Lower leg skin (tissue), 4 donors: ENCODE measurements around the gene BBLN. TPM values are rescaled to one million over a fixed set of nuclear protein-coding genes. Genes with fewer than 3 reads are reported as not detected.

Experiments used
- DNase-seq, 2 donors: peaks; one replicate each; pipeline ENCODE4 v3.0.0-alpha.2; 2019; ENCODE audit warnings: low spot score in 2 of 2
- H3K4me3 ChIP-seq: fragments of 200-600 bp; sonication (generic); 2 replicates; pipeline ENCODE4 v1.5.1; 2017; ENCODE audit warnings: mild to moderate bottlenecking, low read depth; ENCODE audit not compliant: poor library complexity, severe bottlenecking
- POLR2A ChIP-seq, 2 donors: fragments of 450-650 bp; IDR thresholded peaks; one replicate each; pipeline ENCODE4 v1.6.1; 2016 to 2017; ENCODE audit warnings: antibody characterized with exemption in 2 of 2, mild to moderate bottlenecking in 1 of 2, moderate library complexity in 1 of 2
- WGBS, 2 donors: methylation state at CpG; one replicate each; pipeline ENCODE4 v1.1.5; 2018; 5-methylcytosine and 5-hydroxymethylcytosine counted together
- intact Hi-C: fragments of 100-400 bp; cut with DNase I; formaldehyde crosslinking; loops from one replicate; pipeline ENCODE4 v1.15.0; 2023; ENCODE audit warnings: low total_unique reads
- total RNA-seq, 4 donors: library from RNA; depleted of rRNA; stranded (reverse); fragments of >200 nt; gene quantifications; one replicate each; pipeline ENCODE4 v1.1.0, GENCODE V29; 2016
- TF ChIP-seq, protein P1 (sequence below), 3 donors: fragments of 450-650 bp; IDR thresholded peaks; one replicate each; pipeline ENCODE4 v1.5.1; 2016; ENCODE audit warnings: antibody characterized with exemption in 3 of 3, mild to moderate bottlenecking in 3 of 3, moderate library complexity in 2 of 3

Gene BBLN
- total RNA-seq, 4 donors from 2014 or later = 288 to 606 (median 392) TPM

DNA sequence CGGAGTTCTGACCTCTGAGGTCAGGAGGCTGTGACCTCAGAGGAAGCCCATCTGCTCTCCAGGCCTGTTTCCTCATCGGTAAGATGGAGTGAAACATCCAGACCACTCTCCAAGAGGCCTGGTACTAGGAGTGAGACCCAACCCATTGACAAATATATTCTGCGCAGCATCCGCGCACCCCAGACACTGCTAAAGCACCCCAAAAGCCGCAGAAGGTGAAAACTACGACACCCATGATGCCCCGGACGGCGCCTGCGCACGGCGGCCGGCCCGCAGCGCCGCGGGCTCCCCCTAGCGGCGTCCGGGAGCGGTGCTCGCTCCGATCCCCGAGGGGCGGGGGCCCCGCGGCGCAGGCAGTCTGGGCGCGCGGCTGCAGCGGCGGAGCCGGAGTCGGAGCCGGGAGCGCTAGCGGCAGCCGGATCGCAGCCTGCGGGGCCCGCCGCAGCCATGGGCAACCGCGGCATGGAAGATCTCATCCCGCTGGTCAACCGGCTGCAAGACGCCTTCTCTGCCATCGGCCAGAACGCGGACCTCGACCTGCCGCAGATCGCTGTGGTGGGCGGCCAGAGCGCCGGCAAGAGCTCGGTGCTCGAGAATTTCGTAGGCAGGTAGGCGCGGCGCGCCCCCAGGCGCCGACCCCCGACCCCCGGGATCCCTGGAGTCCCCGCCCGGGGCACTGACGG, 43.1 kb downstream of the BBLN start, which contains the start of gene DNM1:
TSS of gene DNM1 (plus strand) at position 356 of the 683 bp plus-strand sequence. CDS start at position 448, 92 bp downstream.
- TF ChIP-seq POLR2A (IDR thresholded peaks at IDR 0.05) = no peak
- TF ChIP-seq, protein P1, sequence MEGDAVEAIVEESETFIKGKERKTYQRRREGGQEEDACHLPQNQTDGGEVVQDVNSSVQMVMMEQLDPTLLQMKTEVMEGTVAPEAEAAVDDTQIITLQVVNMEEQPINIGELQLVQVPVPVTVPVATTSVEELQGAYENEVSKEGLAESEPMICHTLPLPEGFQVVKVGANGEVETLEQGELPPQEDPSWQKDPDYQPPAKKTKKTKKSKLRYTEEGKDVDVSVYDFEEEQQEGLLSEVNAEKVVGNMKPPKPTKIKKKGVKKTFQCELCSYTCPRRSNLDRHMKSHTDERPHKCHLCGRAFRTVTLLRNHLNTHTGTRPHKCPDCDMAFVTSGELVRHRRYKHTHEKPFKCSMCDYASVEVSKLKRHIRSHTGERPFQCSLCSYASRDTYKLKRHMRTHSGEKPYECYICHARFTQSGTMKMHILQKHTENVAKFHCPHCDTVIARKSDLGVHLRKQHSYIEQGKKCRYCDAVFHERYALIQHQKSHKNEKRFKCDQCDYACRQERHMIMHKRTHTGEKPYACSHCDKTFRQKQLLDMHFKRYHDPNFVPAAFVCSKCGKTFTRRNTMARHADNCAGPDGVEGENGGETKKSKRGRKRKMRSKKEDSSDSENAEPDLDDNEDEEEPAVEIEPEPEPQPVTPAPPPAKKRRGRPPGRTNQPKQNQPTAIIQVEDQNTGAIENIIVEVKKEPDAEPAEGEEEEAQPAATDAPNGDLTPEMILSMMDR (IDR thresholded peaks at IDR 0.05) = no peak
- peak within 1 kb of the TSS; percentile 60 for H3K4me3 ChIP-seq
- DNase-seq = no peak
- WGBS, 2 donors = 0 to 1% methylated on average over 17 to 50 of the region's 72 CpGs
- intact Hi-C loops = no loop called here

DNA sequence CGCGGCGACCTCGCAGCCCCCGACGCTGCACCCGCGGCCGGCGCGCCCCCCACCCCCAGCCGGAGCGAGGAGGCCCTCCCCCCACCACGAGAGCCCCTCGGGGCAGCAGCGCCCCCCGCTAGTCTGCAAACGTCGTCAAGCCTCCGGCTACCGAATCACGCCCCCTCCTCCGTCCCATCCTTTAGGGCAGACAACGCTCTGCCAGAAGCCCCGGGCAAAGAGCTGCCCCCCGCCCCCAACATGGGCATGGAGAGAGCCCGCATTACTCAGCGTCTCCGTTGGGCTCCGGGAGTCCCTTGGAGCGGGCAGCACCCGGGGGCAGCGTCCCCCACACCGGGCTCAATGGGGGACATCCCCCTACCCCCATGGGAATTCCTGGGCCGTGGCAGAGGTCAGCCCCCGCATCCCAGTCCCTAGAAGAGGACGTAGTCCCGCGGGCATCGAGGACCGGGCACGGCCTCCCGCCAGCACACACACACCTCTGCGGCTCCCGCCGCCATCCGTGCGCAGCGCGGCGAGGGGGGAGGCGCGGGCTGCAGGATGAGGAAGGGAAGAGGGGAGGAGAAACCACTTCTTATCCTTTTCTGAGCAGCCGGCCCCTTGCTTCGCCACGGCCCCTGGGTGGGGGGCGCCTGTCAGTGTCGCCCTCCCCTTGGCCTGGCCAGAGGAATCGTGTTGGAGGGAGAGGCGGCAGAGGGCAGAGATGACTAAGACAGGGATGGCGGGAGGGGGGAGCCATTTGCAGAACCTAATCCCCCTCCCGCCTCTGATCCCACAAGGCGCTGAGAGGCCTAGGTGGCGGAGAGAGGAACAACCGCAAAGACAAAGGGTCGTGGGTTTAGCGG, 43.9 kb downstream of the BBLN start:
- intact Hi-C loops = no loop called here
- H3K4me3 ChIP-seq = peak overlapping the region; percentile 60
- TF ChIP-seq, protein P1 (IDR thresholded peaks at IDR 0.05) = no peak
- TF ChIP-seq POLR2A (IDR thresholded peaks at IDR 0.05) = no peak
- WGBS, 2 donors = 1% methylated on average over 22 to 38 of the region's 67 CpGs
- DNase-seq = no peak

DNA sequence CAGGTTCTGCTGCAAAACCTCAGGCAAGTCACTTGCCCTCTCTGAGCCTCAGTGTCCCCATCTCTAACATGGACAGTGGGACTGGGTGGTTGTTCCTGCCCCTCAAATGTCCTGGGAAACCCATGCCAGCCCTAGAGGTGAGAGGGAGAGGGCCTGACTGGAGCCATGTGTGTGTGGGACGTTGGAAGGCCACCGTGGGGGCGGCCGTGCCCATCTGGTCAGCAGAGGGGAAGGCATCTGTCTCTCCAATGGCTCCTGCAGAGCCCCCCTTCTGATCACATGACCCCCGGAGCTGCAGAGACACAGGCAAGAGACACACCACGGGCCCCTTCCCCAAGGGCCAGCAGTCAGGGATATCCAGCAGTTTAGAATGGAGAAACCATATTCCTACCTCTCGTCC, 44.8 kb downstream of the BBLN start:
- TF ChIP-seq POLR2A (IDR thresholded peaks at IDR 0.05) = no peak
- TF ChIP-seq, protein P1 (IDR thresholded peaks at IDR 0.05) = no peak
- H3K4me3 ChIP-seq = no peak overlapping the region
- 65 to 75% methylated on average over 5 to 7 of the region's 7 CpGs for WGBS, 2 donors
- no peak for DNase-seq
- intact Hi-C loops = no loop called here

DNA sequence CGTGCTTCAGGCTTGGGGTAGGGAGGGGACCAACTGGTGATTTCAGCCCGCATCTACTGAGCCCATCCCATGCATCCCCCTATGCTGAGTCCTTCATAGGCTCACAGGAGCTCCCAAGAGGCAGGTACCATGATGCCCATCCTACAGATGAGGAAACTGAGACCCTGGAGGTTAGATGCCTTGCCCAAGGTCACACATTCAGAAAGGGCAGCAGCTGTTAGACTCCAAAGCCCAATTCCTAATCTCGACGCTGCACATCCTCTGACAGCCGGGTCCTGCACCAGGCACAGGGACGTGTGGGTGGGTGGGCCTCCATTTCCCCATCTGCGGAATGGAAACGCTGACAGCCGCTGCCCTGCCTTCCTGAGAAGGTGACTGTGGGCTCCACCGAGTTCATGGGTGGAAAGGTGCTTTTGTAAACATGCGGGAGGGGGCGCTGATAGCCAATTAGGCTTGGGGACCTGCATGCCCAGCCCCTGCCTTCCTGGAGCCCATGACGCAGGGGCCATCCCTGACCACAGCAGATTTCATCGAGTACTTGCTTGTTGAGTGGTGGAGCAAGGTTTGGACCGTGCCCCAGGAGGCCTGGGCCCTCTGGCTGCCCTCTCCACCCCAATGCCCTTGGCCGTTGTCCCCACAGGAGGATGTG, 45.4 kb downstream of the BBLN start:
- TF ChIP-seq POLR2A (IDR thresholded peaks at IDR 0.05) = no peak
- TF ChIP-seq, protein P1 (IDR thresholded peaks at IDR 0.05) = no peak
- intact Hi-C loops = no loop called here
- H3K4me3 ChIP-seq = no peak overlapping the region
- 73 to 74% methylated on average over 10 to 16 of the region's 16 CpGs for WGBS, 2 donors
- no peak for DNase-seq

DNA sequence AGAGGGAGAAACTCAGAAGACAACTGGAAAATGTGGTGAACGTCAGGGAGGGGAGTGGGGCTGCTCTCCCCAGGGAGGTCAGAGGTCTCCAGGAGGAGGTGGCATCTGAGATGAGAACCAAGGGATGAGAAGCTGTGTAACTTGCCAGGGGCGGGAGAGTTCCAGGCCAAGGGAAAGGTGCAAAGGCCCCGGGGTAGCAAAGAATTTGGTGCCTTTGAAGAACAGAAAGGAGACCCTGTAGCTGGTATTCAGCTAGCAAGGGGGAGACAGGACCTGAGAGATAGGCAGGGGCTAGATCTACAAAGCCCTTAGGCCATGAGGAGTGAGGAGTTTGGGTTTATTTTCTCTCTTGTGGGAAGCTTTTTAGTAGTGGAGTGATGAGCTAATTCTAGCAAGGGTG, 46.4 kb downstream of the BBLN start:
- WGBS, 2 donors = 80 to 88% methylated on average over 3 of the region's 3 CpGs
- no peak for DNase-seq
- no peak overlapping the region for H3K4me3 ChIP-seq
- no peak for TF ChIP-seq POLR2A (IDR thresholded peaks at IDR 0.05)
- TF ChIP-seq, protein P1 (IDR thresholded peaks at IDR 0.05) = no peak
- intact Hi-C loops = no loop called here
